GM19238 (cell line): Measurements from ENCODE around the gene IGSF9B.

Experiments used
- DNase-seq: peaks from one replicate; pipeline ENCODE4 v3.0.0; 2011; ENCODE audit warnings: low spot score; ENCODE audit not compliant: insufficient read length

IGSF9B gene

DNA sequence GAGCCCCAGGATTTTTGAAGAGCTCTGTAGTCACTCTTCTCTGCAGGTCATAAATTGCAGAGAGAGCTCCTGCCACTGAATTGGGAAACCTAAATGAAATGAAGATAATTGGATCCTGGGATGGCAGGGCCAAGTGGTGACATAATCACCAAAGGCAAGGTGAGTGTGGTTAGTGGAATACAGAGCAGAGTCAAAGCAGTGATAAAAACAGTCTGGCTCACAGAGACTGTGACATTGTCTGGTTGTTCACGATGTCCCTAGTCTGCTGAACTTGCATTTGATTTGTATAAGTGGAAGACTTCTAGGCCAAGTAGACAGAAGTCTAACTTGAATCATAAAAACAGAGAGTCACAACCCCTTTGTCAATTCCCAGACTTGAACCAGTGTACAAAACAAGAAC is 84.6 kb downstream of the IGSF9B start:
- no peak for DNase-seq

DNA sequence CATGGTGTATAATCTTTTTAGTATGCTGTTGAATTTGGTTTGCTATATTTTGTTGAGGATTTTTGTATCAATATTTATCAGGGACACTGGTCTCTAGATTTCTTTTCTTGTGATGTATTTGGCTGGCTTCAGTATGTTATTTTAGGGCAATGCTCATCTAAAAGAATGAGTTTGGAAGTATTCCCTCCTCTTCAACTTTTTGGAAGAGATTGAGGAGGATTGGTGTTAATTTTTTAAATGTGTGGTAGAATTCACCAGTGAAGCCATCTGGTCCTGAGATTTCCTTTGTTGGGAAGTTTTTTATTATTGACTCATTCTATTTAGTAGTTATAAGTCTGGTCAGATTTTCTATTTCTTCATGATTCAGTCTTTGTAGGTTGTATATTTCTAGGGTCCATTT is 89.3 kb downstream of the IGSF9B start:
- no peak for DNase-seq

DNA sequence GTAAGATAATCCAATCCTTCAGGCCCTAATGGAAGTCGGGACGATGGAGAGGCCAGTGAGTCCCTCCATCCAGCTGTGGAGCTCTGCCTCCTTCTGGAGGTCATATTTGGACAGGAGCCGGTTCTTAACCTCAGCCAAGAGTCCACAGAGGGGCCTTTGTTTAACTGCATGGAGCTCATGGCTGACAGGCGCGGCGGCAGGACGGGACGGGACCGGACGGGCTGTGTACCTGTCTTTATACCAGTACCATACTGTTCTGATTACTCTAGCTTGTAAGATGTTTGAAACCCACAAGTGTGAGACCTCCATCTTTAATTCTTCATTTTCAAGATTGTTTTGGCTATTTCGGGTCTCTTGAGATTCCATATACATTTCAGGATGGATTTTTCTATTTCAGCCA is 91.3 kb downstream of the IGSF9B start:
- DNase-seq, result no peak

GRCh38 chr11:133864756-133865155 is 92.0 kb downstream of the IGSF9B start:
- no peak for DNase-seq

- DNase-seq, result no peak
Observed at GRCh38 chr11:133860151-133860550, 96.6 kb downstream of the IGSF9B start.
